GM12864 (cell line): Measurements from ENCODE around the gene LRFN4.

ENCODE experiments used
- DNase-seq: peaks from one replicate; pipeline ENCODE4 v3.0.0-alpha.2; 2011; ENCODE audit warnings: low read depth
- H3K4me3 ChIP-seq: 2 replicates; pipeline ENCODE4 v1.5.1; 2011; ENCODE audit warnings: mild to moderate bottlenecking, low read depth, low read length, control low read depth
- CTCF ChIP-seq: IDR thresholded peaks from 2 replicates; pipeline ENCODE4 v1.5.1; 2011; ENCODE audit warnings: low read depth, mild to moderate bottlenecking, moderate library complexity, low read length, control low read depth, inconsistent platforms; ENCODE audit errors: missing control alignments

Gene LRFN4

GRCh38 chr11:66880496-66881450 is 23.9 kb downstream of the LRFN4 start:
- H3K4me3 ChIP-seq = no peak overlapping the region
- TF ChIP-seq CTCF = no peak
- no peak for DNase-seq

GRCh38 chr11:66881451-66881835 is 24.6 kb downstream of the LRFN4 start:
- TF ChIP-seq CTCF = no peak
- DNase-seq = no peak
- no peak overlapping the region for H3K4me3 ChIP-seq

- H3K4me3 ChIP-seq = no peak overlapping the region
- no peak for TF ChIP-seq CTCF
- no peak for DNase-seq
Observed at GRCh38 chr11:66881927-66882452, 25.1 kb downstream of the LRFN4 start.

- no peak for TF ChIP-seq CTCF
- DNase-seq = no peak
- no peak overlapping the region for H3K4me3 ChIP-seq
Observed at GRCh38 chr11:66882561-66883015, 25.7 kb downstream of the LRFN4 start.

- peak; percentile 18 for DNase-seq
- H3K4me3 ChIP-seq = no peak overlapping the region
- peak; percentile 84 for TF ChIP-seq CTCF
Observed at GRCh38 chr11:66883016-66883965, 26.4 kb downstream of the LRFN4 start.

GRCh38 chr11:66884443-66884842 is 27.6 kb downstream of the LRFN4 start:
- no peak for TF ChIP-seq CTCF
- no peak for DNase-seq
- H3K4me3 ChIP-seq = no peak overlapping the region
